NCI-H82 treated with DMSO at 0.1 percent for 48 hours (cell line): Measurements from ENCODE around the gene LRRC8B.
A peak's percentile ranks its signal among the peaks of the same experiment; 100 is the strongest.
"Not testable (repeated sequence)": the region's sequence is repeated elsewhere in the genome, so short reads cannot be mapped to it uniquely, and the experiment has no call there.

Experiments
- DNase-seq: peaks from one replicate; lab custom pipeline; 2025; ENCODE audit not compliant: unreplicated experiment; lab: John Stamatoyannopoulos, UW

Gene LRRC8B

DNA sequence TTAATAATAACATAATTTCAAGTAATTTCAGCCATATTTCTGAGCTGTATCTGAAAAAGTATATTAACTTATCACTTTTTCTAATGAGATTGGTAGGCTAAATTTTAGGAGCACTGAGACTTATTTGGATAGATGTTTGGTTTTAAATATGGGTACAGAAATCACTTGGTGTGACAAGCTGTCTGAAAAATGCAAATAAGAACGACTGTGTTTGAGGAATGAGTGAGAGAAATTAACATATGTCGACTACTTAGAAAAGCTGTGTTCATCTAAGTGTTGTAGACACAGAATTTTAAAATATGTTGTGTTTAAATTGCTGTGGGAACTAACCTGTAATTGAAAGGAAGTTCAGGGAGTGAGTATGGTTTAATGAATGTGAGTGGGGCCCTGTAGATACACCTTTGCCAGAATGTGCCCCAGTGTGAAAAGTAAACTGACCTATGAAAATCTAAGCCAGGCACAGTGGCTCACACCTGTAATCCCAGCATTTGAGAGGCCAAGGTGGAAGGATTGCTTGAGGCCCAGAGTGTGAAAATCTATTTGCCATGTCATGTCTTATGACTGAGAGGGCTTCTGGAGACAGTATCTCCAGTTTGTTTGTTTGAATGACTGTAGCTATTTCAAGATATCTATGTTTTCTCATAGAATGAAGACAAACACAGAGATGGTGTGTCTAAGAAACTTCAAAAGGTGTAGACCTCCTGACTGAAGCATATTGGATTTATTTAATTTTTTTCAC, 54.5 kb downstream of the LRRC8B start:
- no peak for DNase-seq

DNA sequence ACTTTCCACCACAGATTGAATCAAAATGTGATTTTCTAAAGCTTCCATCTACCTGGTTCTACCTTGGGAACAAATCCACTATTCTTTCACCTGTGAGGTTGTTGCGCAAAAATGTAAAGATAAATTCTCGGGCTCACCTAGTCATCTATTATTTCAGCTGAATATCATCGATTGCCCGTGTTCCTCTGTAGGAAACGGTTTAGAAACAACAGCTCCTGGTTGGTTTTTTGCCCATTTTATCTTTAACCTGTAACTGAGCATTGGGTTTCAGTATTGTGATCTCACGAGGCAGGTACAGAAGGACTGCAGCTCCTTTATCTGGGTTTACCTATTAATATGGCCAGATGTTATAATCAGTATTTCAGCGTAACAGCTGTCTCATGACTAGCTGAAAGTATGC, 55.4 kb downstream of the LRRC8B start:
- no peak for DNase-seq

DNA sequence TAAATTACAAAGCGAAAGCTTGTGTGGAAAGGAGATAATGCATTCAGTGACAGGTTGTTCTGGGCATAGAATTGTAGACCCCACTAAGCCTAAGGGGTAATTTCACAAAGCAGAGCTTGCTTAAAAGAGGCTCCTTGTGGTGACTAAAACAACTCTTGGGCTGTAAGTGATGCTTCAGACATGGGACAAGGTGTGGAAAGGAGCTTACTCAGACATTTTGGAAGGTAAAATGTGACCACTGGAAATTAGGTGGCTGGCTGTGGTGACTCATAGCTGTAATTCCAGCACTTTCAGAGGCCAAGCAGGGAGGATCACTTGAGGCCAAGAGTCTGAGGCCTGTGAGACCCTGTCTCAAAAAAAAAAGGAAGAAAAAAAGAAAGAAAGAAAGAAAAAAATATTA, 57.2 kb downstream of the LRRC8B start:
- DNase-seq = no peak

DNA sequence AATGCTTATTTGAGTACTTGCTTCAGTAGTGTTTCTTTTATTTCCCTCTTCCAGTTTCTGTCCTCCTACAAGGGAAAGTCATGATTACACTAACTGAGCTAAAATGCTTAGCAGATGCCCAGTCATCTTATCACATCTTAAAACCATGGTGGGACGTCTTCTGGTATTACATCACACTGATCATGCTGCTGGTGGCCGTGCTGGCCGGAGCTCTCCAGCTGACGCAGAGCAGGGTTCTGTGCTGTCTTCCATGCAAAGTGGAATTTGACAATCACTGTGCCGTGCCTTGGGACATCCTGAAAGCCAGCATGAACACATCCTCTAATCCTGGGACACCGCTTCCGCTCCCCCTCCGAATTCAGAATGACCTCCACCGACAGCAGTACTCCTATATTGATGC, 57.9 kb downstream of the LRRC8B start:
- DNase-seq = no peak

DNA sequence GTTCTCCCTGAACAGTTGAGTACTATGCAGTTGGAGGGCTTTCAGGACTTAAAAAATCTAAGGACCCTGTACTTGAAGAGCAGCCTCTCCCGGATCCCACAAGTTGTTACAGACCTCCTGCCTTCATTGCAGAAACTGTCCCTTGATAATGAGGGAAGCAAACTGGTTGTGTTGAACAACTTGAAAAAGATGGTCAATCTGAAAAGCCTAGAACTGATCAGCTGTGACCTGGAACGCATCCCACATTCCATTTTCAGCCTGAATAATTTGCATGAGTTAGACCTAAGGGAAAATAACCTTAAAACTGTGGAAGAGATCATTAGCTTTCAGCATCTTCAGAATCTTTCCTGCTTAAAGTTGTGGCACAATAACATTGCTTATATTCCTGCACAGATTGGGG, 59.6 kb downstream of the LRRC8B start:
- no peak for DNase-seq

DNA sequence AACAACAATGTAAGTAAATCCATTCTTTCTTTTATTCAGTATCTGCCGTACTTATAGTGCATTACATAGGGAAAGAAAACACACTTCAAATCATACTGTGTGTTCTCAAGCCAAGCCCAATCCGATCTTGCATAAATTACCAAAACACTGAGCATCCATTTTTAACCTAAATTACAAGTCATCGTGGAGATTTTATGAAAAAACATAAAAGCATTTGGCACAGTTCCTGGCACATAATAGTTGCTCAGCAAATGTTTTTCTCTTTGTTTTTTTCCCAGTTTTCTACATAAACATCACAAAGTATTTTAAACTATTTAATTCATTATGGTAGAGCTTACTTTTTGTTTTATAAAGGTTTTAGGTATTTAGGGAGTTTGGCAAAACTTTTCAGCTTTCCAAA, 60.2 kb downstream of the LRRC8B start:
- no peak for DNase-seq

DNA sequence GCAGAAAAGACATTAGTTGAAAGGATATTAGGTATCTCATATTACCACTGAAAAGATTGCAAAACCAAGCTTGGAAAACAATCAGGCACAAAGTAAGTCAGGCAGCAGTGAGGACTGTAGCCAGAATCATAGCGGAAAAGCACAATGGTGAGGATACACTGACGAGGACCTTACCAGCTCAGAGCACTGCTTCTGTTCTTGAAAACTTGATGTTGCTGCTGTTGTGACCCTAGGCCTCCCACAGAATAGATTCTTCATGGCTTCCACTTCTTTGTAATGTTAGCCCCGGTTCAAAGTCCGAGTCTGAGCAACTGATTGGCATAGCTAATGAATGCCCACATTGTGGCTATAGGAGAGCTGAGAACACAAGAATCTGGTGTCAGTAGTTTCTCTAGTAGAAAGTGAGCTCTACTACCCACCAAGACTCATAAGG, 63.1 kb downstream of the LRRC8B start:
- DNase-seq = no peak

DNA sequence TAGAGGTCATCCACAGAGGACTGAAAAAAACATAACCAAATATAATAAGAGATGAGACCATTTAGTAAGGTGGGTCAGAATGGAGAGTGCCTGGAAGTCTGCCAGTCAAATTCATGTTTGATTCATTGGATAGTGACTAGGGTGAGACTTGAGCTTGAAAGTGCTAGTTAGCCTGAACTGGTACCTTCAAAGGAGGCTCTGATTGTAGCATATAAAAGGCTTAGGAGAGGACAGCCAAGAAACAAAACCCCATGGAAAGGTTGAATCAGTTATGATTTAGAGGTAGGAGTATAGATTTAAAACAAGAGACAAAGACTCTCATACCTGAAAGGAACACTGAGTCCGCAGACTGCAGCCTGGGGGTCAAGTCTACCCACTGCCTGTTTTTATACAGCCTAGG, 63.9 kb downstream of the LRRC8B start:
- DNase-seq = no peak

DNA sequence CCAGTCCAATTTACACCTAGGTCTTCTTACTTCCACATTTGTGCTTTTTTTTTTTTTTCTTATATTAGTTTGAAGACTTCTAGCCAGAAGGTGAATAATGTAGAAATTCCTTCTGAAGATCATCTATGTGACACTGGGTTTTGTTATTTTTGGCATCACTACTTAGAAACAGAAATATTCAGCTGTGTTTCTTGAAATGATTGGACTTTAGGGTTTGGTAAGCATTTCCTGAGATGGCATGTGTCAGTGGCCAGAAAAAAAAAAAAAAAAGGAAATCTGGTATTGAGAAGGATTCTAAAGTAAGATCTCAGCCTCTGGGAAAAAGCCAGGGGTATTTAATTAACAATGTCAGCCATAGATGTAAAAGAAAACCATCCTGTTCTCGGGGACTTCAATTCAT, 64.9 kb downstream of the LRRC8B start:
- no peak for DNase-seq

DNA sequence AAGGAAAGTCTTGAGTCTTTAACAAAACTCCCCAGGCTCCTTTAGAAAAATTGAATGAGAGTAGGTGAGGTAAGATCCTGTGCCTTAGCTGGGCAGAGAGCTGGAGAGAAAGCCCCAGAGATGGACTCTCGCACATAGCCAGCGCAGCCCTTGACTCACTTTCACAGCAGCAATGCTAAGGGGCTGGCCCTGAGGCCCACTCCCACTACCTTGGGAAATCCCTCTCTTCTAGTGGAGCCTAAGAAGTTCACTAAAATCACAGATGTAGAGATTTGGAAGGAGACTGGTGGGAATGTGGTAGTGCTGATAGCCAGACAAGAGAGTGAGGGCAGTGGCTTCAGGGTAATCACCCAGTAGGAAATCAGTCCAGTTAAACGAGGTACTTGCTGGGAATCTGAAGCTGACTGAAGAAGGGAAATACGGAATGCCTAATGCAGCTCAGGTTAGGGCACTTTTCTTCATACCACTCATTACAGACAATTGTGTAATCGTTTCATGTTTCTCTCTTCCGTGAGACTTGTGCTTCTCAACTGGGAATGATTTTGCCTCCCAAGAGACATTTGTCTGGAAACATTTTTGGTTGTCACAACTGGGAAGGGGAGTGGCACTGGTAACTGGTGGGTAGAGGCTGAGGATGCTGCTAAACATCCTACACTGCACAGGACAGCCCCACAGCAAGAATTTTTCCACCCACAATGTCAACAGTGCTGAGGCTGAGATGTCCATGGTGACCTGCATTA, 65.9 kb downstream of the LRRC8B start:
- no peak for DNase-seq

DNA sequence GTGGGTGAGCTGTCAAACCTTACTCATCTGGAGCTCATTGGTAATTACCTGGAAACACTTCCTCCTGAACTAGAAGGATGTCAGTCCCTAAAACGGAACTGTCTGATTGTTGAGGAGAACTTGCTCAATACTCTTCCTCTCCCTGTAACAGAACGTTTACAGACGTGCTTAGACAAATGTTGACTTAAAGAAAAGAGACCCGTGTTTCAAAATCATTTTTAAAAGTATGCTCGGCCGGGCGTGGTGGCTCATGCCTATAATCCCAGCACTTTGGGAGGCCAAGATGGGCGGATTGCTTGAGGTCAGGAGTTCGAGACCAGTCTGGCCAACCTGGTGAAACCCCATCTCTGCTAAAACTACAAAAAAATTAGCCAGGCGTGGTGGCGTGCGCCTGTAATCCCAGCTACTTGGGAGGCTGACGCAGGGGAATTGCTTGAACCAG, 68.3 kb downstream of the LRRC8B start:
- DNase-seq = not testable (repeated sequence)

DNA sequence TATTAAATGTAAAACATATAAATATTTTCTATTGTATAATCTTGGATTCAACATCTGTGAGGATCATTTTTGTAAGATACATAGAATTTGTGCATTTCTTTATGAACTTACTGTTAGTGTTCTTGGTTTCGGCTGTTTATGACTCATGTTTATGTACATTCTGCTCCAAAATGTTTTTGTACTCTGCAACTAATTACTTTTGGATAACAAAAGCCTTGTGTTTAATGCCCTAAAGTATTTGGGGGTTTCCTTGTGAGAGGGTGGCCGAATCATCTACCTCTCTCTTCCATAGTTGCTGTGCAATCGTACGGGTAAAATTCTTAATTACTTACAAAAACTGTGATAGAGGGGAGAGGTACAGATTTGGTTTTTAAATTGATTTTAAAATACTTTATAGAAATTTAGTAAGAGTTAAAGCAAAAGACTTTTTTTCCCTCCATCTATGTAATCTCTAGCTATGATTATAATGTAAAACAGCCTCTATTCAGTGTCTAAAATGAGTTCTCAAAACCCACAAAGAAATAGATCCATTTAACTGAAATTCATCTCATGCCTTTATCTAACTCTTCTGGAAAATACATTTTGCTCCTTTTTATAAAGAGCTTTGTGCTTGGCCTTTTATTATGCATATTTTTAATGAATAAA, 69.6 kb downstream of the LRRC8B start:
- DNase-seq = no peak

DNA sequence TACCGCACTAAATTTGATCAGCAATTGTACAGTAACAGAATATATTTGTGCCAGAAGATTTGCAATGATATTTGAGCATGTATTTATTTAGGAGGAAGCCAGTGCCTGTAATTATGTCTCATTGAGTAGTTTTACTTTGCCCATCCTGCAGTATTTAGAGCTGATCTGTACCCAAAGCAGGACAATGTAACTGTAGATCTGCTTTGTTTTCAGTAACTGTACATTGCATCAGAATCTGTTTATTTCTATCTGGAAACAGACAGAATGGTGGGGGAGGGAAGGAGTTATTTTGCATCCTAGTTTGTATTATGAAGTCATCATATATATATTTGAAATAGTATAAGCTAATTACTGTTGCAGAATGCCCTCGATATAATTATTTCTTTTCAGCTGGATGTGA, 72.1 kb downstream of the LRRC8B start:
- DNase-seq = no peak

DNA sequence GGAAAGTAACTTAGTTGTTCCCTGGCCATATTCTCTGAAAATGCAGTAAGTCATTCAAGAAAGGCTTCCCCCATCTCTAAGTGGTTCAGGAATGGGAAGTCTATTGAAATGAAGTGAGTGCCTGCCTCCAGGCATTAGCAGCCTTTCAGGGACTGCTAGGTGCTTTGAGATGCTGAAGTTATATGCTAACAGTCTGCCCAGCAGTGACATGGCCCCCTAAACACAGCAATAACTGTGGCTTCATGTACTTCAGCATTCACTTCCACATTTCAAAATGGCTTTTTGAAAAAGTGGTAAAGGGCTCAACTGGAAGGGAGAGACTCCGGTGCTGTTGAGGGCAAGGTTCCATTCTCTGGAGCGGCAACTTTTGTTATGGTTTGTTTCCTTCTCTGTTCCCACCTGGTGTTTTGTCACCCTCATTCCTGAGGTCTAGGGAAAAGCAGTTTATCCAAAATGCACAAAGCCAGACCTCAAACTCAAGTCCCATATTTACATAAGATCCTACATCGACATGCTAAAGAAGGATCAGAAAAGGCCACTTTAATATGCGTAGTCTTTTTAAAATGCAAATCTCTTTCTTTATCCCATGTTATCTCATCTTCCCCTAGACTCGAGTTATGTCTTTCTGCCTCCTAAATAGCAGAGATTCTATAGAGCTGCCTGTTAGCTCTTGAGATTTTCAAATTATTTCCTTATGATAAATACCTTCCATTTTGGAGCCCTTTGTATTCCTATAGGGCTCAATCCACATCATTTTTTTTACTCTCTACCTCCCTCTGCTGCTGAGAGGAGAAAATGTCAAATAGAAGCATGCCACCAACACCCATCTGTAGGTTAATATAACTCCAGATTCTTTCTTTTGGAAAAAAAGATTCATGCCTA, 74.1 kb downstream of the LRRC8B start:
- DNase-seq = peak; percentile 28

DNA sequence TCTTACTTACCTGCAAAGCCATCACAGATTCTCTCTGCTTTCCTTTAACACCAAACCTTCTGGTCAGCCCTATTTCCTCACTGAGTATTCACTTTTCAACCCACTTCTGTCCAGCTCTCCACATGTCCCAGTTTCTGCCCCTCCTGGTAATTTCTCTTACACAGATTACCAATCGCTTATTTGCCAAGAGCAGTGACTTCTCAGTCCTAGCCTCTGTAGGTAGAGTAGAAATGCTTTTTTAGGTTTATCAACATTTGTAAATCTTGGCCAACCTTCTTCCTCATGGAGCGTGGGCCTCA, 74.7 kb downstream of the LRRC8B start:
- no peak for DNase-seq

DNA sequence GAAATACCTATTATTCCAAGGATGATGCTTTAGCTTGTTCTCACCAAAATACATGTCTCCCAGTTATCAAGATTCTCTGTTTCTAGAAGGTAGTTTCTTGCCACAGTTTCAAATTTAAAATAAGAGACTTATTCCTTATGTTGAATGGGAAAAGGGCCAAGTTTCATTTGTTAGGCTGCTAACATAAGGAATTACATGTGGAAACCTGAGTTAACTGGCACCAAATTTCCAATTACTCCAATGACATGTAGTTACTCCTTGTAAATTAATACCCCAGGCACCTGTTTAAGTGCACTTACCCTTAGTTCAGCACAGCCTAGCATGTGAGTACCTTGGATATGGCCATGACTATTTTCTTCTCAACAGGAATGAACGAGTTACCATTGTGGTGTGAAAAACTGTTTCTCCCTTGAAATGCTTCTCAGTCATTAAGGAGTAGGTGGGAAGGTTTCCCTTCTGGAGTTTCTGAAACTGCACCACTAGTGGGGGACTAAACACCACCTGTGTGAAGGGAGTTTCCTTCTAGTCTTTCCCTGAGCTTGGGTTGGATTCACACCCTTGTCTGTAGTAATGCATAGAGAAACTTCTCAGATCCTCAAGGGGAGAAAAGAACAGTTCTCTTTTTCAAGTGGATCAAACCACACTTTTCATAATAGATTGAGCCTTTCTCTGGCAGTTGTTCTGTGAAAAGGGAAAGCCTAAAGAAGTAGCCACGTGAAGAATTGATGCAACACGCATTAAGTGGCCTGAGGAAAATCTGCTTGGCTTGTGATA, 76.0 kb downstream of the LRRC8B start:
- DNase-seq = no peak

DNA sequence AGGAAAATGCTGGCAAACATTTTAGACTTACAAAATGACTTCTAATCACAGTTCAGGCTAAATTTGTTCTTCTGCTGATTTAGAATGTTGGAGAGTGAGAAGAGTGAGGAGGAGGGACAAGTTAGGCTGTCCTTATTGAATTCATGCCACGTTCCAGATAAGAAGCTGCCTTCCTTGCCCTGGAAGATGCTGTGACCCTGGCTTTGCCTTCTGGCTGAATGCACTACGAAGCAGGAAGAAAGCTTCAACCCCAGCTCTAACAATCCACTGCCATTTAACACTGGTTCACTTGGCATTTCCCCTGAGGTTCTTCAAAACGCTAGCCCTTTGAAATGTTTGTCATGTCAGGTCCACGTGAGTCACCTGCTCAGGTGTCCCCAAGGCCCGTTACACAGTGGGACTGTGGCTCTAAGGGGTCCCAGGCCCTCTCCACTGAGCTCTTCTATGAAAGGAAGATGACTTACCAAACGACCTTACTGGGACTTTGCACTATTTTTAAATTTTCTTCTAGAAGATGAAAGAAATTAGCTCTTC, 78.3 kb downstream of the LRRC8B start:
- no peak for DNase-seq

DNA sequence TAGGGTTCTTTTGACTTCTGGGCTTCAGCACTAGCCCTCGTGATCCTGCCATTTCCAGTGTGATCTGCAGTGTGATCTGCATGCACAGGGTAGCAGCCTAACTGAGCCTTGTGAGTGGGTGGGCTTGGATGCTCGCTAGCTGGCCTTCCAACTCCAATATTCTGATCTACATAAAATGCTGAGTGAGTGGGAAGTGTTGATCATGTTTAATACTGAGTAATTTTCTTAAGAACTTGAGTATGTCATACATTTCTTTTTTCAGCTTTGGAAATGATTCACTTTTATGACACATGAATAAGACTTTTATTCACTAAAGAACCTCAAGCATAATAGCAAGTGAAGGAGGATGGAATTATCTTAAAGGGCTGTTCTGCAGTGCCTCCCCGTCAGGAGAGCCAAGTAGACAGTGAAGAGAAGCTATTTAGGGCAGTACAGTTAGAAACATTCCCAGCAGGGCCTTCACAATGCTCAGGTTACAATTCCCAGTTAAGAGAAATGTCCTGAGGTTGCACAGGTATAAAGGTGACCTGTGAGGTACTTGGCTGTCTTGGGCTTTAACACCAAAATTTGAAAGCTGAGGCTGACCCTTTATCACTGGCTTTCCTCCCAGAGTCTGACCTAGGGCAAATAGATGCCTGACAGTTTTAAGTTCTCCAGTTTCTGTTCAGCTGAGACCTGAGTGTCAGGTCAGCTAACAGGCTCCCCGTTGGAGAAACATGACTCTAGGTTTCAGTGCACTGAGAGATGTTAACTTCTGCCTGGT, 79.2 kb downstream of the LRRC8B start:
- DNase-seq = no peak

DNA sequence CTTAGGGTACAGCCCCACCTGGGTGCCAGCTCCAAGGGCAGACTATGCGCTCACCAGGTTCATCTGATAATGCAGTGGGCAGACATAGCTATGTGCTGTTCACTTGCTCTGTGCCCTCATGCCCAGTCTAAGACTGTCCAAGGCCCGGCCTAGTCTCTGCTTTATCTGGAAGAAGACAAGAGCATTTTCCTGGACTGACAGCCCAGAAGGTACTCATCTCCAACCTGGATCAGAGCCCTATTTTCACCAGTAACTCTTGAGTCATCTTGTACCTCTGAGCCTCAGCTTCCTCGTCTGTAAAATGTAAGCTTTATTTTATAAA, 79.7 kb downstream of the LRRC8B start:
- no peak for DNase-seq

DNA sequence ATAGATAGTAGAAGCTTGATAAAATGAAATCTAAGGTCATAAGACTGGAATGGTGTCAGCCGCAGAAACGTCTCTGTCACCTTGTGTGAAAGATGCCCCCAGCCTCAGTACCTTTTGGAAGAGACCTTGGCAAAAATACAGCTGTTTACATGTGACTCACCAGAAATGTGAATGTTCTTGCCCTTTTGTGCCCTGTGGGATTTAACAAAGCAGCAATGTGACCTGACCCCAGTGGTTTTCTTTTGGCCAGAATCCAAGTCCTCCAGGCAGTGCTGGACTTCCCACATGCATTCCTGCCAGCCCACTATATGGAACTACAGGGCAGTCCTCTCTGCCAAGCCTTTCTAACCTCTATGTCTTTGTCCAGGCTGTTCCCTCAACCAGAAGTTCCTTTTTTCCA, 81.1 kb downstream of the LRRC8B start:
- DNase-seq = no peak
